ENCODE results near the gene GRIN1. TPM values are rescaled to one million over a fixed set of nuclear protein-coding genes. Genes with fewer than 3 reads are reported as not detected.

GRIN1 gene
- total RNA-seq, 1 donor from 2014 or later, result 0.18 TPM

DNA sequence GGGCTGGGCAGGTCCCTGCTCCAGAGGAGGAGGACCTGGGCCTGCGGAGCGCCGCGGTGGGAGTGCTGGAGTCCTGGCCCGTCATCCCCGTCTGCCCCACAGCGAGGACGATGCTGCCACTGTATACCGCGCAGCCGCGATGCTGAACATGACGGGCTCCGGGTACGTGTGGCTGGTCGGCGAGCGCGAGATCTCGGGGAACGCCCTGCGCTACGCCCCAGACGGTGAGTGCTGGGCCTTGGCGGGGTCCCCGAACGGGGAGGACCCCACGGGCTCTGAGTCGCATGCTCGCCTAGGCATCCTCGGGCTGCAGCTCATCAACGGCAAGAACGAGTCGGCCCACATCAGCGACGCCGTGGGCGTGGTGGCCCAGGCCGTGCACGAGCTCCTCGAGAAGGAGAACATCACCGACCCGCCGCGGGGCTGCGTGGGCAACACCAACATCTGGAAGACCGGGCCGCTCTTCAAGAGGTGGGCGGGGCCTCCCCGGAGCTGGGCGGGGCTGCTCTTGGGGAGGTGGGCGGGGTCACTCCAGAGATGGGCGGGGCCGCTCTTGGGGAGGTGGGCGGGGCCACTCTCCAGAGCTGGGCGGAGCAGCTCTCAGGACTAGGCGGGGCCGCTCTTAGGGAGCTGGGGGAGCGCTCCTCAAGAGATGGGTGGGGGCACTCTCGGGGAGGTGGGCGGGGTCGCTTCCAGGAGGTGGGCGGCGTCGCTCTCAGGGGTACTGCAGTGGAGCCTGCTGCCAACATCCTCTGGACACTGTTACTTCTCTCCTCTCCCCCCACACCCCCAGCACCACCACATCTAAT, 17.8 kb downstream of the GRIN1 start:
- Histone ChIP-seq H3K27me3 (ENCODE audit: insufficient read depth, low read length) (peaks cover 21% of the 10 kb centered on the region), H3K4me1 (ENCODE audit: insufficient read depth, low read length) (no peaks in the 10 kb centered on the region), H3K4me2 (ENCODE audit: low read length) (peak overlapping the region; percentile 85), H3K9me3 (ENCODE audit: insufficient read depth, low read depth, low read length) (no peaks in the 10 kb centered on the region), H3K4me3 (ENCODE audit: insufficient read depth, low read depth, low read length) (no peak overlapping the region), H3K9ac (ENCODE audit: low read length) (no peak overlapping the region), H3K27ac (ENCODE audit: low read depth, low read length) (no peak overlapping the region), H3K36me3 (ENCODE audit: insufficient read depth, low read length) (no peaks in the 10 kb centered on the region), H2AFZ (ENCODE audit: low read depth, low read length) (peak overlapping the region; percentile 62), H4K20me1 (ENCODE audit: insufficient read depth, low read length) (no peaks in the 10 kb centered on the region), H3K79me2 (ENCODE audit: insufficient read depth, low read length) (no peaks in the 10 kb centered on the region)
- no peak for DNase-seq (ENCODE audit: low read depth)
- TF ChIP-seq, protein P1, sequence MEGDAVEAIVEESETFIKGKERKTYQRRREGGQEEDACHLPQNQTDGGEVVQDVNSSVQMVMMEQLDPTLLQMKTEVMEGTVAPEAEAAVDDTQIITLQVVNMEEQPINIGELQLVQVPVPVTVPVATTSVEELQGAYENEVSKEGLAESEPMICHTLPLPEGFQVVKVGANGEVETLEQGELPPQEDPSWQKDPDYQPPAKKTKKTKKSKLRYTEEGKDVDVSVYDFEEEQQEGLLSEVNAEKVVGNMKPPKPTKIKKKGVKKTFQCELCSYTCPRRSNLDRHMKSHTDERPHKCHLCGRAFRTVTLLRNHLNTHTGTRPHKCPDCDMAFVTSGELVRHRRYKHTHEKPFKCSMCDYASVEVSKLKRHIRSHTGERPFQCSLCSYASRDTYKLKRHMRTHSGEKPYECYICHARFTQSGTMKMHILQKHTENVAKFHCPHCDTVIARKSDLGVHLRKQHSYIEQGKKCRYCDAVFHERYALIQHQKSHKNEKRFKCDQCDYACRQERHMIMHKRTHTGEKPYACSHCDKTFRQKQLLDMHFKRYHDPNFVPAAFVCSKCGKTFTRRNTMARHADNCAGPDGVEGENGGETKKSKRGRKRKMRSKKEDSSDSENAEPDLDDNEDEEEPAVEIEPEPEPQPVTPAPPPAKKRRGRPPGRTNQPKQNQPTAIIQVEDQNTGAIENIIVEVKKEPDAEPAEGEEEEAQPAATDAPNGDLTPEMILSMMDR (IDR thresholded peaks at IDR 0.05; ENCODE audit: insufficient read depth, low read depth, low read length), result no peak
- TF ChIP-seq EZH2 (IDR thresholded peaks at IDR 0.05; ENCODE audit: insufficient read depth, low read length), result no peak
- Mint-ChIP-seq H3K27me3 (ENCODE audit: low read depth, unreplicated experiment) (peaks cover 55% of the 10 kb centered on the region), H3K36me3 (ENCODE audit: low read depth, unreplicated experiment) (no peaks in the 10 kb centered on the region), H3K27ac (ENCODE audit: unreplicated experiment) (no peak overlapping the region), H3K4me1 (ENCODE audit: low read depth, unreplicated experiment) (peaks cover 2% of the 10 kb centered on the region), H3K9me3 (ENCODE audit: unreplicated experiment) (no peaks in the 10 kb centered on the region), H3K4me3 (ENCODE audit: unreplicated experiment) (no peak overlapping the region)
- FAIRE-seq, result no peak

DNA sequence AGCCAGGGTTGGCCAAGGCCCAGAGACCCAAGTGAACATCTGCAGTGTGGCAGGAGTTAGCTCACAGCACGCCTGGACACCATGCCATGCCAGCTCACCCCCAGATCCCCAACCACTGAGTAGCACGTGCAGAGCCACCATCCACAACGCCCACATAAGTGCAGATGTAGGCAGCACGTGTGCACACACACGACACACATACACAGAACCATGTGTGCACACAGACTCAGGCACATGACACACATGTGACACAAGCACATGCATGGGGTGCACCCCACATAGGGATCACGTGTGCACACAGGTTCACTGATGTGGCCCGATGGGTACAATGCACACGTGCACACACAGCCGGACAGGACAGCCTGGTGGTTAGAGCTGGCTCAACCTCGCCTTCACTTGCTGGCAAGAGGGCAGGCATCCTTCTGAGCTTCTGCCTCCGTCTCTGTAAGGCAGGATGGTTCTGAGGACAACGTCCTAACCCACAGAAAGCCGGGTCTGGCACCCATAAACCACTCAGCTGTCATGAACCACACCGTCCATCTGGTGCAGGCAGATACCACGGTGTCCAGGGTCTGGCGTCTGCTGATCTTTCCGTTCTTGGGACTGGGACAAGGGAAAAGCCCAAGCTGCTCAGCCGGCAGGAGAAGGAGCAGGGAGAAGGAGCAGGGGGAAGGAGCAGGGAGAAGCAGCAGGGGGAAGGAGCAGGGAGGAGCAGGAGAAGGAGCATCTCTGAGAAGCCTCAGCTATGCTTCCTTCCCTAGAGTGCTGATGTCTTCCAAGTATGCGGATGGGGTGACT, 18.9 kb downstream of the GRIN1 start:
- Histone ChIP-seq H3K4me2 (ENCODE audit: low read length) (no peak overlapping the region), H3K9me3 (ENCODE audit: insufficient read depth, low read depth, low read length) (no peaks in the 10 kb centered on the region), H2AFZ (ENCODE audit: low read depth, low read length) (no peak overlapping the region), H3K4me3 (ENCODE audit: insufficient read depth, low read depth, low read length) (no peak overlapping the region), H4K20me1 (ENCODE audit: insufficient read depth, low read length) (no peaks in the 10 kb centered on the region), H3K4me1 (ENCODE audit: insufficient read depth, low read length) (peaks cover 4% of the 10 kb centered on the region), H3K79me2 (ENCODE audit: insufficient read depth, low read length) (no peaks in the 10 kb centered on the region), H3K9ac (ENCODE audit: low read length) (no peak overlapping the region), H3K36me3 (ENCODE audit: insufficient read depth, low read length) (no peaks in the 10 kb centered on the region), H3K27me3 (ENCODE audit: insufficient read depth, low read length) (peaks cover 24% of the 10 kb centered on the region), H3K27ac (ENCODE audit: low read depth, low read length) (no peak overlapping the region)
- no peaks in the 10 kb centered on the region for H3K9me3 Mint-ChIP-seq (ENCODE audit: unreplicated experiment)
- no peak for DNase-seq (ENCODE audit: low read depth)
- H3K4me3 Mint-ChIP-seq (ENCODE audit: unreplicated experiment), result no peak overlapping the region
- H3K36me3 Mint-ChIP-seq (ENCODE audit: low read depth, unreplicated experiment), result no peaks in the 10 kb centered on the region
- H3K27ac Mint-ChIP-seq (ENCODE audit: unreplicated experiment), result no peak overlapping the region
- TF ChIP-seq EZH2 (IDR thresholded peaks at IDR 0.05; ENCODE audit: insufficient read depth, low read length), result no peak
- H3K4me1 Mint-ChIP-seq (ENCODE audit: low read depth, unreplicated experiment), result peaks cover 2% of the 10 kb centered on the region
- H3K27me3 Mint-ChIP-seq (ENCODE audit: low read depth, unreplicated experiment), result peaks cover 59% of the 10 kb centered on the region
- no peak for FAIRE-seq

DNA sequence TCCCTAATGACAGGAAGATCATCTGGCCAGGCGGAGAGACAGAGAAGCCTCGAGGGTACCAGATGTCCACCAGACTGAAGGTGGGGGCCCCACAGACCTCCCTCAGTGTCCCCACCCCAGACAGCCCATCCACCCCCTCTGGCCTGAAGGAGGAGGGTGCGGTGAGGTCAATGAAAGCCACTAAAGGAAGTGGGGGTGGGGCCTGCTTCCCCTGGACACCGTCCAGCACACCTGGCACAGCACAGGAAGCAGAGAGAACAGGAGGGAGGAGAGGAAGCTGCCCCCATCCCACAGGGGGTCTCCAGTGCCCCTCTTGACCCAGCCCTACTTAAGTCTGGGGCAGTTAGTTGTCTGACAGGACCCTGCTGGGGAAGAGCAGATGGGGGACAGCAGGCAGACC, 19.7 kb downstream of the GRIN1 start:
- peaks cover 2% of the 10 kb centered on the region for H3K4me1 Mint-ChIP-seq (ENCODE audit: low read depth, unreplicated experiment)
- no peaks in the 10 kb centered on the region for H3K9me3 ChIP-seq (ENCODE audit: insufficient read depth, low read depth, low read length)
- TF ChIP-seq, protein P1 (IDR thresholded peaks at IDR 0.05; ENCODE audit: insufficient read depth, low read depth, low read length), result no peak
- no peak for TF ChIP-seq EZH2 (IDR thresholded peaks at IDR 0.05; ENCODE audit: insufficient read depth, low read length)
- H3K4me3 ChIP-seq (ENCODE audit: insufficient read depth, low read depth, low read length), result no peak overlapping the region
- H3K36me3 ChIP-seq (ENCODE audit: insufficient read depth, low read length), result no peaks in the 10 kb centered on the region
- H2AFZ ChIP-seq (ENCODE audit: low read depth, low read length), result no peak overlapping the region
- H3K27ac Mint-ChIP-seq (ENCODE audit: unreplicated experiment), result no peak overlapping the region
- H4K20me1 ChIP-seq (ENCODE audit: insufficient read depth, low read length), result no peaks in the 10 kb centered on the region
- peaks cover 4% of the 10 kb centered on the region for H3K4me1 ChIP-seq (ENCODE audit: insufficient read depth, low read length)
- no peaks in the 10 kb centered on the region for H3K79me2 ChIP-seq (ENCODE audit: insufficient read depth, low read length)
- H3K9me3 Mint-ChIP-seq (ENCODE audit: unreplicated experiment), result no peaks in the 10 kb centered on the region
- H3K27ac ChIP-seq (ENCODE audit: low read depth, low read length), result no peak overlapping the region
- H3K4me2 ChIP-seq (ENCODE audit: low read length), result no peak overlapping the region
- DNase-seq (ENCODE audit: low read depth) (no peak), FAIRE-seq (no peak)
- H3K36me3 Mint-ChIP-seq (ENCODE audit: low read depth, unreplicated experiment), result no peaks in the 10 kb centered on the region
- peaks cover 65% of the 10 kb centered on the region for H3K27me3 Mint-ChIP-seq (ENCODE audit: low read depth, unreplicated experiment)
- no peak overlapping the region for H3K4me3 Mint-ChIP-seq (ENCODE audit: unreplicated experiment)
- H3K27me3 ChIP-seq (ENCODE audit: insufficient read depth, low read length), result peaks cover 30% of the 10 kb centered on the region
- H3K9ac ChIP-seq (ENCODE audit: low read length), result no peak overlapping the region

All from astrocyte (in vitro differentiated cells and primary cell).